Stimulated activated CD4-positive, alpha-beta T cell treated with anti-CD3 and anti-CD28 coated beads, Interleukin-4, amount 100 ng/mL, for 1 hour (primary cell): ENCODE data around the gene C15orf61.

Experiments used
- DNase-seq: peaks from one replicate; pipeline ENCODE4 v3.0.0-alpha.2; 2020

The C15orf61 gene

GRCh38 chr15:67515090-67515489, 5.8 kb upstream of the C15orf61 start:
- no peak for DNase-seq

- DNase-seq: no peak
Observed at GRCh38 chr15:67515557-67515956, 5.4 kb upstream of the C15orf61 start.

DNA sequence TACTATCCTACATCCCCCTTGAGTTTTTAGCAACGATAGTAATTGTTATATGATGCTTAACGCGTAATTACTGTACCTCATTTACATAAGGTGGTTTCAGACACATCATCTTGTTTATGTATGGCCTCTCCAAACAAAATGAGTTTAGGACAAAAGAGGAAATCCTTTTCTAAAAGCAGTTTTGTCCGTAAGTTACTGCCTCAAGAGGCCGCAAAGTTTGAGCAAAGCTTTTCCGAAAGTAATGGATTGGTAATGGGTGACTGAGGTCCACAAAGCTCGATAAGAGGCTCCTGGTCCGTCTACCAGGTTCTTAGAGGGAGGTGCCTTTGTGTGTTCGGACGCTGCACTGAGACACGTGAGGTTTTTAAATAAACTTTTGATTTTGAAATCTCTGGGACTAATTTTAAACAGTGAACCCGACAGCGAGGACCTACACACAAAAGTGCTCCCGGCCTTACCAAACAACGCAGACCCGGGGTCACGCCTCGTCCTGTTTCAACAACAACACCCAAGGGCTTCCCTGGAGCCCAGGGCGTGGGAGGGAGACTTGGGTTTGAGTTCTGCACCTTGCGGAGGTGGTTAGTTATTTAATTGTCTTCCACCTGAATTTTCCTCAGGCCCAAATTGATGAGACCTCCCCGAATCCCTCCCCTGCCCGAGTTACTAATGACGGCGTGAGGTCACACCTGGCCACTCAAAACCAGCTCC, 456 bp upstream of the C15orf61 start:
- DNase-seq: no peak

- DNase-seq: no peak
Observed at GRCh38 chr15:67521783-67522568, 1.0 kb downstream of the C15orf61 start.

- DNase-seq: no peak
Observed at GRCh38 chr15:67523330-67523729, 2.4 kb downstream of the C15orf61 start.

DNA sequence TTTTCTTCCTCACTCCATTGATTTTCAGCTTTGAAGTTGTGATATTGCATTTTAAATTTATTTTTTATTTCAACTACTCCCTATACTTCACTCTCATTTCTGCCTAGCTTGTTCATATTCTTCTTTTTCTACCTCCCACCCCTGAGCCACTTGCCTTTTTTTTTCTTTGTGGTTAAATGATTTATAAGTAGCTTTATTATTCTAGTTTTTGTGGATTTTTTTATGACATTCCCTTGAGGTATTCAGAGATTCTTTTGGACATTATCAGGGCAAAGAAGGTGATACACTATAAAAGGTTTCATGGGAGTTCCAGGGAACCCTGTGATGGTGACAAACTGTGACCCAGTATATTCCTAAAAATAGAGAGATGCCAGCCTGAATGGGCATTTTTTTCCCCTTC, 3.3 kb downstream of the C15orf61 start:
- DNase-seq: no peak

DNA sequence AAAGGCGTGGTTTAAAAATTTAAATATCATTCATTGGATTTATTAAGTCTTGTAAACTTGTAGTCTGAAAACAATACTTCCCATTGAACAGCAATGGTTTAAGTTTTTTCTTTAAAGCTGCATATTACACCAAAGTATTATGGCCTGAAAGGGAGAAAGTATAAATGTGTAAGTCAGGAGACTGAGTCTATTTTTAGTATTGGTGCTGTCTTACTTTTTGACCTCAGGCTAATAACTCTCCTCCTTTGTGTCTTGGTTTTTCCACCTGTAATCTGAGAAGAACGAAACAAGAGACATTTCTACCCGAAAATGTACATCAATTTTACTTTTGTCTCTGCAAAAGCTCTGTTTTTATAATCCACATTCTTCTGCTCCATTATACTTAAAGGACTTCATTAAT, 7.6 kb downstream of the C15orf61 start:
- DNase-seq: no peak

- no peak for DNase-seq
Observed at GRCh38 chr15:67531379-67531914, 10.5 kb downstream of the C15orf61 start.

DNA sequence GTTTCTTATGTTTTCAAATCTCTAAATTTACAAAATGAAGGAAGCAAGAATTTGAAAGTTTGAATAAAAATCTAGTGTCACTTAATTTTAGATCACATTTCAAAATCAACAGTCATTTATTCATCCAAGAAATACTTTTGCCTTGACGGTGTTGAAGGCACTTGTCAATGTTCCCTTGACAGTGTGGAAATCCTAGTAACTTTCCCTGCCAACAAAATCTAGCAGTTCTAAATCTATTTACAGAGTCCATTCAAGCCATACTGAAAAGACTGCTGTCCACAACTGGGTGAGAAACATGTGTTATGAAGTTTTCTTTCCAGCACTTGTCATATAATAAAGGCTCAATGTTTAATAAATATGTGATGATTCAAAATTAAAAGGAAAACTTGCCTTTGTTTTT, 12.9 kb downstream of the C15orf61 start:
- DNase-seq: no peak

GRCh38 chr15:67534360-67534759, 13.4 kb downstream of the C15orf61 start:
- no peak for DNase-seq

GRCh38 chr15:67537771-67538170, 16.8 kb downstream of the C15orf61 start:
- no peak for DNase-seq

GRCh38 chr15:67542420-67543347, 21.8 kb downstream of the C15orf61 start, which contains the start of gene MAP2K5:
Gene MAP2K5 (plus strand): TSS chr15:67542703. CDS start chr15:67543336, 633 bp downstream.
- DNase-seq: peak; percentile 86

- DNase-seq: no peak
Observed at GRCh38 chr15:67543348-67543718, 22.4 kb downstream of the C15orf61 start.

DNA sequence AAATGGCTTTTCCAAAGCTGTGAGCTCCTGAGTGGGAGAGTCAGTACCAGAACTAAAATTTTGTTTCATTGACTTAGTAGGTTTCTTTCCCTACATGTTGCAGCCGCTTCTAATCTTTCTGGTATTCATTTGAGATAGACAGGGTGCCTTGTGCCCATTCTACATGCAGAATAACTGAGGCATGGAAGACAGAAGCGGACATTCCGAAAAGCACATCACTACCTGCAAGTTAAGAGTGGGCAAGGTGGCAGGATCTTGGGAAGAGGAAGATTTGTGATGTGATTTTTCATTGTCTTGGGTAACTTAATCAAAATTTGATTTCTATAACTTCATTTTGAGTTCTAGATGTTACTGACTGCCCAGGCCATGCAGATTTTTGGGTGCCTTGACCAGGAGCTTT, 23.5 kb downstream of the C15orf61 start:
- no peak for DNase-seq

- DNase-seq: no peak
Observed at GRCh38 chr15:67545864-67546263, 24.9 kb downstream of the C15orf61 start.

DNA sequence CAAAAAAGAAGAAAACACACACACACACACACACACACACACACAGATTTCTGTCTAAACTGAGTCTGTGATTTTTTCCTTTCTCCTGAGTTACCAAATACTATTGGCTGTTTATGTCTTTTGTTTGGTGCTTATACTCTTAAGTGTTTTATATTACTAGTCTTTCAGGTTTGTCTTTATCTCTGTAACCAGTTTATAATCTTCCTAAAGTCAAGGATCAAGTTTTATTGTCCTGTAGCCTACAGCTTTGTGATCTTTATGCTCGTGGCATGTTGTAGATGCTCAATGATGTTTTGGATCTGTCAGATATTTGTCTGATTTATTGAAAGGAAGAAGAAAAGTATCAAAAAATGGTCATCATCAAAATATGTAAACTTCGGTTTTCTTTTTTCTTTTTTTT, 26.1 kb downstream of the C15orf61 start:
- no peak for DNase-seq

DNA sequence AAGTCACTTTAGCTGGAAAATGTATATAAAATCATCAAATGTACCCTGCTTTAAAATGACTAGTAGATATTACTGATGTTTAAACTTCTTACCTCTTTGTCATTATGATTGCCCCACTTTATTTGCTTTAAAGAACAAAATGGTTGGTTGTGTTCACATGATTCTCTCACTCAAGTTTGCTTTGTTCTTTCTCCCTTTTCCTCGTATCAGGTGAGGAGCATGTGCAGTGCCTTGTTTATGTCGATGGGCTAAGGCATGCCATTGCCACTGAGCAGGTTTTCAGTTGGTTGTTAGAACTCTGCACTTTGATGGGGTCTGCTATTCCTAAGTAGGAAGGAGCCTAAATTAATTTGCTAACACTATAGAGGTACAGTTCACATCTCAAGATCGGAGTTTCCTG, 26.9 kb downstream of the C15orf61 start:
- DNase-seq: no peak

- no peak for DNase-seq
Observed at GRCh38 chr15:67548236-67548852, 27.4 kb downstream of the C15orf61 start.

- DNase-seq: no peak
Observed at GRCh38 chr15:67548862-67549651, 28.1 kb downstream of the C15orf61 start.

DNA sequence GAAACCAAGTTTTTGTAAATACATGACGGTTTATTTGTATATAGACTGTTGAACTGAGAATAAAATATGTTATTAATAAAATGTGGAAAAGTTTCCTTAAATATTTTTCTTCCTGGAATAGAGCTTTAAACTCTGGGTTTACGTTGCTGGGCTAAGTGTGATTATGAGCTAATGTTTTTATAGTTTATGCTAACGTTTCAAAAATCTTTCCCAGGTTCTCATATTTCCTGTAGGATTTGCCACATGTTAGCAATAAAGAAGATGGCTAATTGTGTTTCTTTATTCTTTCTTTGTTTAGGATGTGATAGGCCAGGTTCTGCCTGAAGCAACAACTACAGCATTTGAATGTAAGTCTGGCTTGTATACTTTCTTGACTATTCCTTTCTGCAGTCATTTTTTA, 28.8 kb downstream of the C15orf61 start:
- no peak for DNase-seq

- DNase-seq: no peak
Observed at GRCh38 chr15:67550522-67550921, 29.6 kb downstream of the C15orf61 start.
